Measurements from ENCODE around the gene RIC8A. TPM values are rescaled to one million over a fixed set of nuclear protein-coding genes. Genes with fewer than 3 reads are reported as not detected.

The RIC8A gene
- polyA plus RNA-seq, 1 of the 3 experiments (the other 2 are of a cell fraction), result 115 TPM

DNA sequence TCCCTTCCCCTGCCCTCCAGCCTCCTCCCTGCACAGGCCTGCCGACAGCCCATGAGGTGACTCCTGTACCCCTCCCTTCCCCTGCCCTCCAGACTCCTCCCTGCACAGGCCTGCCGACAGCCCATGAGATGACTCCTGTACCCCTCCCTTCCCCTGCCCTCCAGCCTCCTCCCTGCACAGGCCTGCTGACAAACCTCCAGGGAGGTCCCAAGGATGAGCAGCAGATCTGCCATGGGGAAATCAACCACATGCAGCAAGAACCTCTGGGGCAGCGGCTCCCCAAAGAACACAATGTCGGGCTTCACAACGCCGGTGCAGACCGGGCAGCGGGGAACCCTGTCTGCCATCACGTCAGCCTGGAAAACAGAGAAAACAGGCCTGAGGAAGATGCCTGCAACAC, 16.4 kb downstream of the RIC8A start:
- H4K20me1 ChIP-seq (ENCODE audit: insufficient read depth), result no peaks in the 10 kb centered on the region; the same call in 1 of the 2 replicates
- TF ChIP-seq, protein P1, sequence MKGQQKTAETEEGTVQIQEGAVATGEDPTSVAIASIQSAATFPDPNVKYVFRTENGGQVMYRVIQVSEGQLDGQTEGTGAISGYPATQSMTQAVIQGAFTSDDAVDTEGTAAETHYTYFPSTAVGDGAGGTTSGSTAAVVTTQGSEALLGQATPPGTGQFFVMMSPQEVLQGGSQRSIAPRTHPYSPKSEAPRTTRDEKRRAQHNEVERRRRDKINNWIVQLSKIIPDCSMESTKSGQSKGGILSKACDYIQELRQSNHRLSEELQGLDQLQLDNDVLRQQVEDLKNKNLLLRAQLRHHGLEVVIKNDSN (IDR thresholded peaks at IDR 0.05; ENCODE audit: borderline replicate concordance, low read depth), result no peak
- H3K27ac ChIP-seq (ENCODE audit: low read depth in 2 of 2, low read length in 1 of 2), result no peak overlapping the region
- no peak overlapping the region for H3K9ac ChIP-seq
- DNase-seq, result no peak
- no peaks in the 10 kb centered on the region for H3K27me3 ChIP-seq (ENCODE audit: insufficient read depth)
- WGBS (ENCODE audit: low lambda C conversion rate), result 92% methylated on average over 7 of the region's 9 CpGs
- H3K4me2 ChIP-seq, result no peak overlapping the region
- ChIA-PET POLR2A (no interaction called here), CTCF (no interaction called here)
- H3K36me3 ChIP-seq (replicated peaks in 1 of 2; ENCODE audit: control insufficient read depth in 1 of 2, insufficient read depth in 2 of 2, low read length in 1 of 2), result peaks cover 0 to 4% of the 10 kb centered on the region in 2 experiments
- H2AFZ ChIP-seq (ENCODE audit: low read depth), result no peak overlapping the region
- H3K9me3 ChIP-seq, result no peaks in the 10 kb centered on the region
- no peaks in the 10 kb centered on the region for H3F3A ChIP-seq (replicated peaks; ENCODE audit: insufficient read depth)
- no peaks in the 10 kb centered on the region for H3K9me2 ChIP-seq
- peaks cover 15% of the 10 kb centered on the region for H3K79me2 ChIP-seq (ENCODE audit: insufficient read depth)
- H3K4me3 ChIP-seq (ENCODE audit: low read depth in 2 of 2, low read length in 1 of 2), result no peak overlapping the region
- no peaks in the 10 kb centered on the region for H3K4me1 ChIP-seq (ENCODE audit: control insufficient read depth in 1 of 2, insufficient read depth in 2 of 2, low read depth in 1 of 2, low read length in 1 of 2)

DNA sequence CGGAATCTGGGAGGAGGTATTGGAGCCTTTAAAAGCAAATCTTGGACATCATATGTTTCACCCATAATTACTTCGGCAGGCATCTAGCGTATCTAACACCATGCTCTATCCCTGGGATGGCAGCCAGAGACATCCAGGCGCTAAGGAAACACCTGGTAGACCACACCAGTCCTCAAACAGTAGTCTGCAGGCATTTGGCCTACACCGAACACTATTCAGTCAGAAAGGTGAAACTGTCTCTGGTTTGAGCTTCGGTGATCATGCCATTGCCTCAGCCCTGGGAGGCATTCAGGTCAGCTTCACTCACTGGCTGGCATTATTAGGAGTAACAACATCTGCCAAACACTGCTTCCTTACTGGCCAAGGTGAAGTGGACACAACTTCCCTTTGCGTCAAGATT, 16.9 kb downstream of the RIC8A start:
- H3K4me2 ChIP-seq, result no peak overlapping the region
- ChIA-PET CTCF (no interaction called here), POLR2A (no interaction called here)
- no peaks in the 10 kb centered on the region for H3K9me2 ChIP-seq
- H3K4me3 ChIP-seq (ENCODE audit: low read depth in 2 of 2, low read length in 1 of 2), result no peak overlapping the region
- WGBS (ENCODE audit: low lambda C conversion rate), result 87% methylated on average over 7 of the region's 7 CpGs
- H3K9ac ChIP-seq, result no peak overlapping the region
- TF ChIP-seq RFX5 (IDR thresholded peaks at IDR 0.05; ENCODE audit: low read length), result no peak
- TF ChIP-seq GATA2 (CRISPR knock-in tag; IDR thresholded peaks at IDR 0.05), result no peak
- TF ChIP-seq, protein P2, sequence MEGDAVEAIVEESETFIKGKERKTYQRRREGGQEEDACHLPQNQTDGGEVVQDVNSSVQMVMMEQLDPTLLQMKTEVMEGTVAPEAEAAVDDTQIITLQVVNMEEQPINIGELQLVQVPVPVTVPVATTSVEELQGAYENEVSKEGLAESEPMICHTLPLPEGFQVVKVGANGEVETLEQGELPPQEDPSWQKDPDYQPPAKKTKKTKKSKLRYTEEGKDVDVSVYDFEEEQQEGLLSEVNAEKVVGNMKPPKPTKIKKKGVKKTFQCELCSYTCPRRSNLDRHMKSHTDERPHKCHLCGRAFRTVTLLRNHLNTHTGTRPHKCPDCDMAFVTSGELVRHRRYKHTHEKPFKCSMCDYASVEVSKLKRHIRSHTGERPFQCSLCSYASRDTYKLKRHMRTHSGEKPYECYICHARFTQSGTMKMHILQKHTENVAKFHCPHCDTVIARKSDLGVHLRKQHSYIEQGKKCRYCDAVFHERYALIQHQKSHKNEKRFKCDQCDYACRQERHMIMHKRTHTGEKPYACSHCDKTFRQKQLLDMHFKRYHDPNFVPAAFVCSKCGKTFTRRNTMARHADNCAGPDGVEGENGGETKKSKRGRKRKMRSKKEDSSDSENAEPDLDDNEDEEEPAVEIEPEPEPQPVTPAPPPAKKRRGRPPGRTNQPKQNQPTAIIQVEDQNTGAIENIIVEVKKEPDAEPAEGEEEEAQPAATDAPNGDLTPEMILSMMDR (IDR thresholded peaks at IDR 0.05), result no peak
- TF ChIP-seq RCOR1 (IDR thresholded peaks at IDR 0.05; ENCODE audit: low read length), result no peak
- no peak for TF ChIP-seq RXRA (IDR thresholded peaks at IDR 0.05; ENCODE audit: borderline replicate concordance, low read depth)
- TF ChIP-seq, protein P3, sequence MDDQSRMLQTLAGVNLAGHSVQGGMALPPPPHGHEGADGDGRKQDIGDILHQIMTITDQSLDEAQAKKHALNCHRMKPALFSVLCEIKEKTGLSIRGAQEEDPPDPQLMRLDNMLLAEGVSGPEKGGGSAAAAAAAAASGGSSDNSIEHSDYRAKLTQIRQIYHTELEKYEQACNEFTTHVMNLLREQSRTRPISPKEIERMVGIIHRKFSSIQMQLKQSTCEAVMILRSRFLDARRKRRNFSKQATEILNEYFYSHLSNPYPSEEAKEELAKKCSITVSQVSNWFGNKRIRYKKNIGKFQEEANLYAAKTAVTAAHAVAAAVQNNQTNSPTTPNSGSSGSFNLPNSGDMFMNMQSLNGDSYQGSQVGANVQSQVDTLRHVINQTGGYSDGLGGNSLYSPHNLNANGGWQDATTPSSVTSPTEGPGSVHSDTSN (IDR thresholded peaks at IDR 0.05), result no peak
- TF ChIP-seq SMC3 (IDR thresholded peaks at IDR 0.05; ENCODE audit: low read depth, low read length), result no peak
- TF ChIP-seq POLR2AphosphoS5 (IDR thresholded peaks at IDR 0.05; ENCODE audit: low read depth, low read length), result no peak
- H3K79me2 ChIP-seq (ENCODE audit: insufficient read depth), result peaks cover 15% of the 10 kb centered on the region
- H3K9me3 ChIP-seq, result no peaks in the 10 kb centered on the region
- H2AFZ ChIP-seq (ENCODE audit: low read depth), result no peak overlapping the region
- no peaks in the 10 kb centered on the region for H3F3A ChIP-seq (replicated peaks; ENCODE audit: insufficient read depth)
- no peaks in the 10 kb centered on the region for H3K27me3 ChIP-seq (ENCODE audit: insufficient read depth)
- H3K27ac ChIP-seq (ENCODE audit: low read depth in 2 of 2, low read length in 1 of 2), result no peak overlapping the region
- H4K20me1 ChIP-seq (ENCODE audit: insufficient read depth), result no peaks in the 10 kb centered on the region; the same call in 1 of the 2 replicates
- H3K36me3 ChIP-seq (replicated peaks in 1 of 2; ENCODE audit: control insufficient read depth in 1 of 2, insufficient read depth in 2 of 2, low read length in 1 of 2), result peaks cover 0 to 4% of the 10 kb centered on the region in 2 experiments
- no peak for DNase-seq
- no peaks in the 10 kb centered on the region for H3K4me1 ChIP-seq (ENCODE audit: control insufficient read depth in 1 of 2, insufficient read depth in 2 of 2, low read depth in 1 of 2, low read length in 1 of 2)
